Islet of Langerhans (tissue), 1 donor: ENCODE results near the gene PGLYRP2.

Experiments used
- FAIRE-seq: peaks from one replicate; lab custom pipeline; 2011; peaks lifted over from hg19 to GRCh38; lab: Jason Lieb, UNC

PGLYRP2 gene

GRCh38 chr19:15439821-15440641 lies 39.3 kb downstream of the PGLYRP2 start:
- no peak for FAIRE-seq

DNA sequence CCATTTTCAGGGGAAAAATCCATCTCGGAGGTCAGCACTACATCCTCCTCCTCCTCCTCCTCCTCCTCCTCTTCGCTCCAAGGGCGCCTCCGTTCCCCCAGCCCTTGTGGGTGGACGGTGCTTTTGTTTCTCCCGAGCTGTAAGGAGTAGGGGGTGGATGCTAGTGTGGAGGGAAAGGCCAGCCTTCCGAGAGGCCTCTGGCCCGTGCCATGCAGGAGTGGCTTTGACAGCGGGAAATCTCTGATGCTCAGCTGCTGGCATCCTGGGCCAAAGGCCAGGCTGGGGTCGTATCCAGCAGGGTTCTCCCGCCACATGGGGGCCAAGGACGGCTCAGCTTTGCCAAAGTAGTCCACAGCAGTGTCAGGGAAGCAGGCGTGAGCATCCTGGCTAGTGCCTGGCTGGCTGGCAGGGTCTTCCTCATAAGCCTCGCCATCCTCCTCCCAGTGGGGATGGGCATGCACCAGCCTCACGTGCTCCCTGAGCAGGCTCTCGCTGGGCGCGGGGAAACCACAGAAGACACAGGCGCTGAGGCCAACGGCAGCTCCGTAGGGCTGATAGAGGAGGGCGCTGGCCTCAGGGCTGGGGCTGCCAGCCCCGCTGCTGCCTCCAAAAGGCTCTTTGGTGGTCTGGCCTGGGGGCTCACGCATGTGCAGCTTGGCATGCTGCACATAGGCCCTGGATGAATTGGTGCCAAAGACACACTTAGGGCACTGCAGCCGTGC lies 40.1 kb downstream of the PGLYRP2 start:
- no peak for FAIRE-seq

DNA sequence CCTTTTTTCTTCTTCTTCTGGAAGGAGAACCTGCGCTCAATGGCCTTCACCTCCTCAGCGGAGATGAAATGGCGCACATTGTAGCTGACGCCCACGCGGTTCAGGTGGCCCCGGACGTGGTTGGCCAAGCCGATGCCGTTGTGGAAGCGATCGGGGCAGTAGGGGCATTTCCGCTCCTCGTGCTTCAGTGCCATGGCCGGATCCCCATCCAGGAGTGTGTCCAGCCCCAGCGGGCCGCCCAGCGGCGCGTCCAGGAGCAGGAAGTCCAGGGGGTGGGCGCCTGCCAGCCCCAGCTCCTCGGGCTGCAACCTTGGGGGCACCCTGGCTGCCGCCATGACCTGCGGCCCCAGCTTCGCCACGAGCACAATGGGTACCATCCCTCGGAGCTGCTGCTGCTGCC lies 40.7 kb downstream of the PGLYRP2 start:
- FAIRE-seq: no peak

GRCh38 chr19:15438124-15438496 lies 41.2 kb downstream of the PGLYRP2 start:
- FAIRE-seq: no peak

GRCh38 chr19:15437355-15438123 lies 41.8 kb downstream of the PGLYRP2 start:
- no peak for FAIRE-seq

DNA sequence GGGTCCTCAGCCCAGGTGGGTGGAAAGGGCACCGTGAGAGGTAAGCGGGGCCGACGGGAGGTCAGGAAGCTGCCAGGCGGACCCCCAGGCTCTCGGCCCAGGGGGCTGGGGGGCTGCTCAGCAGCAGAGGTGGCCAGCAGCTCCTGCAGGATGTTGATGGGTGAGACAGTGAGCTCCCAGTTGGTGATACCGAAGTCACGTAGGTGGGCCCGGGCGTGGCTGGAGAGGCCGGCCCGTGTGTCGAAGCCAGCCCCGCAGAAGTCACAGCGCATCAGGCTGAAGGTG lies 42.5 kb downstream of the PGLYRP2 start:
- FAIRE-seq: no peak

DNA sequence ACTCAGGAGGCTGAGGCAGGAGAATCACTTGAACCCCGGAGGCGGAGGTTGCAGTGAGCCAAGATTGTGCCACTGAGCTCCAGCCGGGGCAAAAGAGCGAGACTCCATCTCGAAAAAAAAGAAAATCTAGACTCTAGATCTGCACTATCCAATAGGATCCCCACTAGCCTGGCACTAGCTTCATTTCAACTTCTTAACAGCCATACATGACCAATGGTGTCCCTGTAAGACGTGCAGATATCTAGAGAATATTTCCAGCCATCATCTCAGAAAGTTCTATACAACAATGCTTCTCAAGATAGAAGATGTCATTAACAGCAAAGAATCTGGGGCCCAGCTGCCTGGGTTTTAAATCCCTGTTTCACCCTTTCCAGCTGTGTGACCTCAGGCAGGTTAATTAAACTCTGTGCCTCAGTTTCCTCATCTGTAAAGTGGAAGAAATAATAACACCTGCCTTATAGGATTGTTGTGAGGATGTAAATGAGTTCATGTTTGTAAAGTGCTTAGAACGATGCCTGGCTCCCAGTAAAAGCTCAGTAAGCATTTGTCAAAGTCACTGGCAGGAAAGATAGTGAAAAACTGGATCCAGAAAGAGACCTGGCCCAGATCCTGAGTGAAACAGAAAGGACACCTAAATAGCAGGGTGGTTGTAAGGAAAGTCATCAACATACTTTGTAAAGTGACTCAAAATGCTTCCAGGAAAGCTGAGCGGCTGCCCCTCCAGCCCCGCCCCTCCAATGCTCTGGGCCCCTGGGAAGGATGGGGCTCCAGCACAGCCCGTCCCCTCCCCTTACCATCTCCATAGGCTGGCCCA lies 43.1 kb downstream of the PGLYRP2 start:
- no peak for FAIRE-seq

GRCh38 chr19:15433519-15434069 lies 45.7 kb downstream of the PGLYRP2 start:
- no peak for FAIRE-seq

DNA sequence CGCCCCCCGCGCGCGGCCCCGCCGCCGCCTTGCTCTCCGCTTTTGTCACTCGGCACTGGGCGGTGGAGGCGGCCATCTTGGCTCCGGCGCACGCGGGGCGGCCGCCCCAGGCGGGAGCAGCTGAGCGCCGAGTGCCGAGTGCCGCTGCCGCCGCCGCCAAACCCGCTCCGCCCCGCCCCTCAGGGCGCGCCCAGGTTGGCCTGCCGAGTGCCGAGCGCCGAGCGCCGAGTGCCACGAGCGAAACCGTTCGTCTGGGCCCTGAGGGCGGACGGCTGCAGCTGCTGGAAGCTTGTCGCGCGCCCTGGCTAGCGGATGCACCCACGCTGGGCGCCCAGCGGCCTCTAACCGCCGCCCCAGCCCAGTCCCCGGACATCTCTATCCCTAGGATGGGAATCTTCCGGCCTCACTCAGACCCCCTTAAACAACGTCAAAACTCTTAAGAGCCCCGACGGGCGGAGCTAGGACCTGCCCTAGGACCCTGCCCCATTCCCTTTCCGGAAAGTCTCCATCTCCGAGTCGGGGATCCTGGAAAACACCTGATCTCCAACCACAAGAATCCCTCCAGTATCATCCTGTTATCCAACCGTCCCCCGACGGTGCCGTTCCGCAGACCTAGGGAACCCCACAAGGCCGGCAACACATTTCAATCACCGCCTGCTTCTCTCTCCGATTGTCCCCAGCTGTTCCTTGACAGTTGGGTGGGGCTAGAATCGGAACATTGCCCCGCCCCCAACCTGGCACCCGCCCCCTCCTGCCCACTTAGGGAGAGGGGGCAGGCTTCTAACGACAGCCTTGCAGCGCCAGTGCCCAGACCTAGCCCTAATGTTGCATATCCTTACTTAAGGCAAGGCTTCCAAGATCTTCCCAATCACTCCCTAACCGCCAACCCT lies 46.4 kb downstream of the PGLYRP2 start:
- no peak for FAIRE-seq

- no peak for FAIRE-seq
Observed at GRCh38 chr19:15432018-15432494, 47.2 kb downstream of the PGLYRP2 start.

GRCh38 chr19:15431396-15432017 lies 47.8 kb downstream of the PGLYRP2 start:
- FAIRE-seq: no peak

DNA sequence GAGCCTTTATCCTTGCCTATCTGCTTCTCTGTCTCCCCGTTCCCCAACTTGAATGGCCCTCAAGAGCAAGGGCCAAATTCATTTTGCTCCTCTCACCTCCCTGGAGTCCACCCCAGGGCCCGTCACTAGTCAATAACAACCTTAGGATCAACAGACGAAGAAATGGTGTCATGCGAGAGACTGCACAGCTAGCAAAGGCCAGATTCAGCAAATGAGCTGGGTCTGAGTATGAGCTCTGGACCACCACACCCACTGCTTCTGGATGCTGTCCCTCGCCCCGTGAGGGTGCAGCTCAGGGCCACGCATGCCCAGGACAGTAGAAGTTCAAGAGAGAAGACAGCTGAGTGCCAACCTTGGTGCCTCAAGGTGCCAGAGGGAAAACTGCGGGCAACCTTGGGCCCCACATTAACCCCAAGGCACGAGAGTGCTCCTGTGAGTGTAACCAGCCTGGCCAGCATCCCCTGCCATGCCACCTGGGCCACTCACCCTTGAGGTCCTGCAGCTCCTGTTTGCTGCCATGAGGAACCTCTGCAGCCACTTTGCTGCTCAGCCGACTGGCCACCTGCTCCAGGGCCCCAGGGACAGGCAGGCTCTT lies 48.7 kb downstream of the PGLYRP2 start:
- FAIRE-seq: no peak

GRCh38 chr19:15429825-15430467 lies 49.4 kb downstream of the PGLYRP2 start:
- no peak for FAIRE-seq

GRCh38 chr19:15428956-15429824 lies 50.1 kb downstream of the PGLYRP2 start:
- no peak for FAIRE-seq

DNA sequence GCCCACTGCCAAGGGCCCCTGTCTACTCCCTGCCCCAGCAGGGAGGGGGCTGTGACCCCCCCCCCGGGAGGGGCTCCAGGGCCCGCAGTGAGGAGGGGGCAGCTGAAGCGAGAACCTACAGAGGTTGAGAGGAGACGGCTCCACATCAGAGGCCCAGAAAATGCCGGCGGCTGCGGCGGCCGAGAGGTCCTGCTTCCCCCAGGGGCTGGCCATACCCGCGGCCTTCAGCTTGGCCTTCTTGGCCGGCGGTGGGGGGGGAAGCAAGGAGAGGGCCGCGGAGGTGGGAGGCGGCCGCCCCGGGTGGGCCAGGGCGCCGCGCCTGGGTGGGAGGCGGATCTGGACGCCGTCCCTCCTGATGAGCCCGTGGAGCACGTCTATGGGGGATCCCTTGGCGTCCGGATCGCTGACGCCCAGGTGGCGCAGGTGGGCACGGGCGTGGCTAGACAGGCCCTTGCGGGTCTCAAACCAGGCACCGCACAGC lies 51.3 kb downstream of the PGLYRP2 start:
- no peak for FAIRE-seq

GRCh38 chr19:15427350-15427700 lies 52.0 kb downstream of the PGLYRP2 start:
- no peak for FAIRE-seq

- FAIRE-seq: no peak
Observed at GRCh38 chr19:15426485-15427349, 52.6 kb downstream of the PGLYRP2 start.
